ENCODE data around the gene PRKACA.

Gene PRKACA

DNA sequence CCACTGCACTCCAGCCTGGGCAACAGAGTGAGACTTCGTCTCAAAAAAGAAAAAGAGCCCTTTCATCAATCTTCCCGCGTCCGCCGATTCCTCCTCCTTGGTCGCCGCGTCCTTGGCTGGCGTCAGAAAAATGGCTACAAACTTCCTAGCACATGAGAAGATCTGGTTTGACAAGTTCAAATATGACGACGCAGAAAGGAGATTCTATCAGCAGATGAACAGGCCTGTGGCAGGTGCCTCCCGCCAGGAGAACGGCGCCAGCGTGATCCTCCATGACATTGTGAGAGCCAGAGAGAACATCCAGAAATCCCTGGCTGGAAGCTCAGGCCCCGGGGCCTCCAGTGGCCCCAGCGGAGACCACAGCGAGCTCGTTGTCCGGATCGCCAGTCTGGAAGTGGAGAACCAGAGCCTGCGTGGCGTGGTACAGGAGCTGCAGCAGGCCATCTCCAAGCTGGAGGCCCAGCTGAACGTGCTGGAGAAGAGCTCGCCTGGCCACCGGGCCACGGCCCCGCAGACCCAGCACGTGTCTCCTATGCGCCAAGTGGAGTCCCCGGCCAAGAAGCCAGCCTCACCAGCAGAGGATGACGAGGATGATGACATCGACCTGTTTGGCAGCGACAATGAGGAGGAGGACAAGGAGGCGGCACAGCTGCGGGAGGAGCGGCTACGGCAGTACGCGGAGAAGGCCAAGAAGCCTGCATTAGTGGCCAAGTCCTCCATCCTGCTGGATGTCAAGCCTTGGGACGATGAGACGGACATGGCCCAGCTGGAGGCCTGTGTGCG, 47.1 kb downstream of the PRKACA start:
- Histone ChIP-seq H3K27me3 (ENCODE audit: low read depth, low read length) (no peaks in the 10 kb centered on the region), H3K27ac (ENCODE audit: low read length) (no peak overlapping the region), H3K4me1 (ENCODE audit: low read length) (peaks cover 17% of the 10 kb centered on the region), H4K20me1 (ENCODE audit: insufficient read depth, low read length) (no peaks in the 10 kb centered on the region), H3K9me3 (ENCODE audit: insufficient read depth, low read length) (no peaks in the 10 kb centered on the region), H2AFZ (ENCODE audit: low read depth, low read length) (no peak overlapping the region), H3K4me3 (ENCODE audit: low read length) (no peak overlapping the region), H3K36me3 (replicated peaks; ENCODE audit: low read depth, low read length) (no peaks in the 10 kb centered on the region), H3K9ac (ENCODE audit: low read length) (no peak overlapping the region), H3K79me2 (ENCODE audit: low read length) (no peaks in the 10 kb centered on the region), H3K4me2 (ENCODE audit: low read length) (no peak overlapping the region)
- TF ChIP-seq EZH2phosphoT487 (IDR thresholded peaks at IDR 0.05; ENCODE audit: low read depth) = no peak
- no peak for TF ChIP-seq CTCF (IDR thresholded peaks at IDR 0.05; ENCODE audit: low read depth, low read length)

GRCh38 chr19:14066134-14066533, 51.4 kb downstream of the PRKACA start:
- no peak overlapping the region for H3K4me3 ChIP-seq (ENCODE audit: low read length)
- TF ChIP-seq CTCF (IDR thresholded peaks at IDR 0.05; ENCODE audit: low read depth, low read length) (no peak), EZH2phosphoT487 (IDR thresholded peaks at IDR 0.05; ENCODE audit: low read depth) (no peak)
- H3K27ac ChIP-seq (ENCODE audit: low read length) = no peak overlapping the region
- H3K9ac ChIP-seq (ENCODE audit: low read length) = no peak overlapping the region
- no peak overlapping the region for H3K4me2 ChIP-seq (ENCODE audit: low read length)
- H3K9me3 ChIP-seq (ENCODE audit: insufficient read depth, low read length) = no peaks in the 10 kb centered on the region
- H3K27me3 ChIP-seq (ENCODE audit: low read depth, low read length) = peaks cover 10% of the 10 kb centered on the region
- H4K20me1 ChIP-seq (ENCODE audit: insufficient read depth, low read length) = no peaks in the 10 kb centered on the region
- no peaks in the 10 kb centered on the region for H3K4me1 ChIP-seq (ENCODE audit: low read length)
- no peaks in the 10 kb centered on the region for H3K36me3 ChIP-seq (replicated peaks; ENCODE audit: low read depth, low read length)
- no peaks in the 10 kb centered on the region for H3K79me2 ChIP-seq (ENCODE audit: low read length)
- H2AFZ ChIP-seq (ENCODE audit: low read depth, low read length) = no peak overlapping the region

DNA sequence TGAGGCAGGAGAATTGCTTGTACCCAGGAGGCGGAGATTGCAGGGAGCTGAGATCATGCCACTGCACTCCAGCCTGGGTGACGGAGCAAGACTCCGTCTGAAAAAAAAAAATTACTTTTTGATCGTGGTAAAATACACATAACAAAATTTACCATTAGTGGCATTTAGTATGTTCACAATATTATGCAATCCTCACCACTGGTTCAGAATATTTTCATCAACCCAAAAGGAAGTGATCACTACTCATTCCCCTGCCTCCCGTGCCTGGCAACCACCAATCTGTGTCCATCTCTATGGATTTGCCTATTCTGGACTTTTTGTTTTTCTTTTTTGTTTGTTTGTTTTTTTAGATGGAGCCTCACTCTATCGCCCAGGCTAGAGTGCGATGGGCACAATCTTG, 54.5 kb downstream of the PRKACA start:
- TF ChIP-seq CTCF (IDR thresholded peaks at IDR 0.05; ENCODE audit: low read depth, low read length) (no peak), EZH2phosphoT487 (IDR thresholded peaks at IDR 0.05; ENCODE audit: low read depth) (no peak)
- H3K27me3 ChIP-seq (ENCODE audit: low read depth, low read length) = peaks cover 28% of the 10 kb centered on the region

GRCh38 chr19:14062558-14062855, 55.1 kb downstream of the PRKACA start:
- H4K20me1 ChIP-seq (ENCODE audit: insufficient read depth, low read length) = no peaks in the 10 kb centered on the region
- H2AFZ ChIP-seq (ENCODE audit: low read depth, low read length) = no peak overlapping the region
- no peak overlapping the region for H3K27ac ChIP-seq (ENCODE audit: low read length)
- H3K9me3 ChIP-seq (ENCODE audit: insufficient read depth, low read length) = no peaks in the 10 kb centered on the region
- no peak overlapping the region for H3K4me2 ChIP-seq (ENCODE audit: low read length)
- H3K79me2 ChIP-seq (ENCODE audit: low read length) = no peaks in the 10 kb centered on the region
- 0 out of 2 replicates have a peak, but pooled peaks cover 2% of the 10 kb centered on the region for H3K4me1 ChIP-seq (ENCODE audit: low read length)
- no peak for TF ChIP-seq EZH2phosphoT487 (IDR thresholded peaks at IDR 0.05; ENCODE audit: low read depth)
- TF ChIP-seq CTCF (IDR thresholded peaks at IDR 0.05; ENCODE audit: low read depth, low read length) = no peak
- H3K27me3 ChIP-seq (ENCODE audit: low read depth, low read length) = peaks cover 29% of the 10 kb centered on the region
- H3K4me3 ChIP-seq (ENCODE audit: low read length) = no peak overlapping the region
- H3K9ac ChIP-seq (ENCODE audit: low read length) = no peak overlapping the region
- no peaks in the 10 kb centered on the region for H3K36me3 ChIP-seq (replicated peaks; ENCODE audit: low read depth, low read length)

More for the DNA sequence above, 54.5 kb downstream of the PRKACA start:
- Histone ChIP-seq H2AFZ (ENCODE audit: low read depth, low read length) (no peak overlapping the region), H3K9me3 (ENCODE audit: insufficient read depth, low read length) (no peaks in the 10 kb centered on the region), H3K36me3 (replicated peaks; ENCODE audit: low read depth, low read length) (no peaks in the 10 kb centered on the region), H4K20me1 (ENCODE audit: insufficient read depth, low read length) (no peaks in the 10 kb centered on the region), H3K4me3 (ENCODE audit: low read length) (no peak overlapping the region), H3K9ac (ENCODE audit: low read length) (no peak overlapping the region), H3K4me1 (ENCODE audit: low read length) (0 out of 2 replicates have a peak, but pooled peaks cover 2% of the 10 kb centered on the region), H3K79me2 (ENCODE audit: low read length) (no peaks in the 10 kb centered on the region), H3K27ac (ENCODE audit: low read length) (no peak overlapping the region), H3K4me2 (ENCODE audit: low read length) (no peak overlapping the region)
